Spleen (tissue), 11 donors: Measurements from ENCODE around the gene MED13L. TPM values are rescaled to one million over a fixed set of nuclear protein-coding genes. Genes with fewer than 3 reads are reported as not detected.

Experiments
- DNase-seq: peaks from one replicate; pipeline ENCODE4 v3.0.0-alpha.2; 2020
- H3K27ac ChIP-seq, 8 donors: fragments of 200-600 bp; sonication (generic) in 7 of 8; 1 replicate in 4 of 8; 2 replicates in 4 of 8; pipeline versions ENCODE4 v1.5.0 to v1.8.0; 2016 to 2021; ENCODE audit warnings: inconsistent platforms in 4 of 8, mild to moderate bottlenecking in 4 of 8, moderate library complexity in 1 of 8
- H3K27me3 ChIP-seq, 7 donors: fragments of 200-600 bp; sonication (generic) in 6 of 7; replicated peaks in 1 of 7; 1 replicate in 4 of 7; 2 replicates in 3 of 7; pipeline versions ENCODE4 v1.5.0 to v1.8.0; 2016 to 2021; ENCODE audit warnings: inconsistent platforms in 3 of 7, mild to moderate bottlenecking in 1 of 7
- H3K36me3 ChIP-seq, 6 donors: fragments of 200-600 bp; sonication (generic) in 5 of 6; 1 replicate in 4 of 6; 2 replicates in 2 of 6; pipeline versions ENCODE4 v1.5.0 to v1.8.0; 2016 to 2021; ENCODE audit warnings: inconsistent platforms in 2 of 6
- H3K4me1 ChIP-seq, 6 donors: fragments of 200-600 bp; sonication (generic) in 5 of 6; 1 replicate in 3 of 6; 2 replicates in 3 of 6; pipeline versions ENCODE4 v1.5.0 to v1.8.0; 2016 to 2021; ENCODE audit warnings: inconsistent platforms in 3 of 6
- H3K4me3 ChIP-seq, 8 donors: fragments of 200-600 bp; sonication (generic) in 7 of 8; 1 replicate in 4 of 8; 2 replicates in 4 of 8; pipeline versions ENCODE4 v1.5.0 to v1.8.0; 2016 to 2021; ENCODE audit warnings: inconsistent platforms in 4 of 8, mild to moderate bottlenecking in 4 of 8, moderate library complexity in 2 of 8
- H3K9me3 ChIP-seq, 8 donors: fragments of 200-600 bp; sonication (generic) in 7 of 8; 1 replicate in 4 of 8; 2 replicates in 4 of 8; pipeline versions ENCODE4 v1.5.0 to v1.8.0; 2016 to 2021; ENCODE audit warnings: inconsistent platforms in 4 of 8
- POLR2A ChIP-seq, 3 donors: fragments of 450-650 bp; IDR thresholded peaks; one replicate each; pipeline ENCODE4 v1.5.1; 2017; ENCODE audit warnings: antibody characterized with exemption in 3 of 3, mild to moderate bottlenecking in 1 of 3
- POLR2AphosphoS5 ChIP-seq, 3 donors: sonication (generic); formaldehyde crosslinking; IDR thresholded peaks; one replicate each; pipeline ENCODE4 v1.5.1; 2017; ENCODE audit warnings: antibody characterized with exemption in 3 of 3
- WGBS, 5 donors: extraction: QIAGEN DNeasy Blood & Tissue Kit in 3 of 5; methylation state at CpG; one replicate each; pipeline versions ENCODE4 v1.1.5 to v1.1.7; 2013 to 2018; 5-methylcytosine and 5-hydroxymethylcytosine counted together
- intact Hi-C: fragments of 100-400 bp; cut with DNase I; formaldehyde crosslinking; loops from one replicate; pipeline ENCODE4 v1.15.0; 2023; ENCODE audit warnings: low total_unique reads
- polyA plus RNA-seq, 3 donors: library from polyadenylated mRNA; stranded (reverse); fragments of 200-250 nt; gene quantifications; one replicate each; pipeline ENCODE4 v1.2.1, GENCODE V29; 2013
- total RNA-seq, 7 donors: library from RNA; depleted of rRNA in 3 of 7; stranded (reverse); fragments of >200 nt in 3 of 7; fragmentation: NEBNext Ultra II Directional in 4 of 7; extraction: Animal tissue kit (Norgen Biotek cat#: 25700) in 4 of 7; gene quantifications; one replicate each; pipeline versions ENCODE4 v1.1.0 to v1.2.1, GENCODE V29; 2016 to 2021
- TF ChIP-seq, protein P1 (sequence below), 11 experiments: fragments of 200-600 bp in 7 of 11; fragments of 450-650 bp in 4 of 11; sonication (generic) in 4 of 11; IDR thresholded peaks in 8 of 11; conservative IDR thresholded peaks in 3 of 11; 1 replicate in 7 of 11; 2 replicates in 4 of 11; pipeline versions ENCODE4 v1.4.0 to v1.8.0; 2016 to 2021; ENCODE audit warnings: antibody characterized with exemption in 11 of 11, inconsistent platforms in 4 of 11, mild to moderate bottlenecking in 1 of 11
- donor health status: healthy with polysubstance abuse.
- donor health status: DM: no; HTN: no; CAD: no; lungs with moderate emphysema.
- donor health status: DM: no; HTN: no; CAD: no.
- donor health status: Bipolar disorder and iron deficiency.
- donor health status: healthy.
- donor health status: DM: no; HTN: no; CAD: no.
- donor health status: DM: yes; HTN: yes; CAD: no.

The MED13L gene
- total and polyA plus RNA-seq, 10 donors = 13.4 to 255 (median 185) TPM

DNA sequence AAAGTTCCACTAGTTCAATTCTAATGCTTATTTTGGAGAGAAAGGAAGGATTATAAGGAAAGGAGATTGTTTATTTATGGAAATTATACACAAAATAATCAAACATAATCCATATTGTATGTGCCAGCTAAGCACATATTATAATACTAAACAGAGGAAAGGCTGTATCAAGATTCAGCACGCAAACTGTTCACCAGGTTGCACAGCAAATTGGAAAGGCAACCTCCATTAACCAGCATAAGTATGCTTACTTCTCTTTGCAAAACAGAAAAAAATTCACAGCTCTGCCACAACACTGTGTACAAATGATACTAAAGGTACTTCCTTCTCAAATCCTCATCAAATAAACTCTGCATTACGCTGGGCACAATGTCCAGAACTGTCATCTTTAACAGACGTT is 146.3 kb downstream of the MED13L start:
- DNase-seq = no peak
- intact Hi-C loops = no loop called here
- Histone ChIP-seq H3K4me1 (peaks cover 15 to 100% (median 77%) of the 10 kb centered on the region in 6 donors), H3K27me3 (no peaks in the 10 kb centered on the region), H3K27ac (no peak overlapping the region), H3K4me3 (no peak overlapping the region), H3K9me3 (no peaks in the 10 kb centered on the region), H3K36me3 (no peaks in the 10 kb centered on the region)
- WGBS, 5 donors = 83 to 90% (median 88%) methylated on average over 3 of the region's 3 CpGs
- TF ChIP-seq POLR2A (IDR thresholded peaks at IDR 0.05) = no peak
- TF ChIP-seq, protein P1, sequence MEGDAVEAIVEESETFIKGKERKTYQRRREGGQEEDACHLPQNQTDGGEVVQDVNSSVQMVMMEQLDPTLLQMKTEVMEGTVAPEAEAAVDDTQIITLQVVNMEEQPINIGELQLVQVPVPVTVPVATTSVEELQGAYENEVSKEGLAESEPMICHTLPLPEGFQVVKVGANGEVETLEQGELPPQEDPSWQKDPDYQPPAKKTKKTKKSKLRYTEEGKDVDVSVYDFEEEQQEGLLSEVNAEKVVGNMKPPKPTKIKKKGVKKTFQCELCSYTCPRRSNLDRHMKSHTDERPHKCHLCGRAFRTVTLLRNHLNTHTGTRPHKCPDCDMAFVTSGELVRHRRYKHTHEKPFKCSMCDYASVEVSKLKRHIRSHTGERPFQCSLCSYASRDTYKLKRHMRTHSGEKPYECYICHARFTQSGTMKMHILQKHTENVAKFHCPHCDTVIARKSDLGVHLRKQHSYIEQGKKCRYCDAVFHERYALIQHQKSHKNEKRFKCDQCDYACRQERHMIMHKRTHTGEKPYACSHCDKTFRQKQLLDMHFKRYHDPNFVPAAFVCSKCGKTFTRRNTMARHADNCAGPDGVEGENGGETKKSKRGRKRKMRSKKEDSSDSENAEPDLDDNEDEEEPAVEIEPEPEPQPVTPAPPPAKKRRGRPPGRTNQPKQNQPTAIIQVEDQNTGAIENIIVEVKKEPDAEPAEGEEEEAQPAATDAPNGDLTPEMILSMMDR (IDR thresholded peaks at IDR 0.05 in 8 of 11, conservative IDR thresholded peaks at IDR 0.05 in 3 of 11) = no peak
- TF ChIP-seq POLR2AphosphoS5 (IDR thresholded peaks at IDR 0.05) = no peak

DNA sequence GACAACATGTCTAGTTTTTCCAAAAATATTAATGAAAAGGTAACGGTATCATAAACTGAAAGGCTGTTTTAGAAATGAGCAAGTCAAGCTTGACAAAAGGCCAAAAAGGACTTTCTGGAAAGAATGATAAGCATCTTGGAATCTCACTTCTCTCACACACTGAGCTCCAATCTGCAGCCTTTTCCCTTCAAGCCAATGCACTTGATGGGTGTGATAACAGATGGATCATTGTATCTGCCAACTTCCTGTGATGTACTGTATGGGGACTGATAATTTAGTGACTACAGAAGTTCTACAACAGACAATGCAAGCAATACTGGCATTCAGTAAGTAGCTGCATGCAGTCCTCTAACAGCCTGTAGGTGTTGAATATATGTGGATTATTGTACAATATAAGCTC is 147.1 kb downstream of the MED13L start:
- Histone ChIP-seq H3K9me3 (no peaks in the 10 kb centered on the region), H3K27me3 (no peaks in the 10 kb centered on the region), H3K36me3 (no peaks in the 10 kb centered on the region), H3K4me1 (peaks cover 17 to 100% (median 80%) of the 10 kb centered on the region in 6 donors), H3K4me3 (no peak overlapping the region), H3K27ac (no peak overlapping the region)
- intact Hi-C loops = no loop called here
- no peak for DNase-seq
- WGBS, 5 donors = 43 to 73% (median 61%) methylated on average over 1 of the region's 1 CpG
- no peak for TF ChIP-seq POLR2AphosphoS5 (IDR thresholded peaks at IDR 0.05)
- TF ChIP-seq, protein P1 (IDR thresholded peaks at IDR 0.05 in 8 of 11, conservative IDR thresholded peaks at IDR 0.05 in 3 of 11) = no peak
- no peak for TF ChIP-seq POLR2A (IDR thresholded peaks at IDR 0.05)

DNA sequence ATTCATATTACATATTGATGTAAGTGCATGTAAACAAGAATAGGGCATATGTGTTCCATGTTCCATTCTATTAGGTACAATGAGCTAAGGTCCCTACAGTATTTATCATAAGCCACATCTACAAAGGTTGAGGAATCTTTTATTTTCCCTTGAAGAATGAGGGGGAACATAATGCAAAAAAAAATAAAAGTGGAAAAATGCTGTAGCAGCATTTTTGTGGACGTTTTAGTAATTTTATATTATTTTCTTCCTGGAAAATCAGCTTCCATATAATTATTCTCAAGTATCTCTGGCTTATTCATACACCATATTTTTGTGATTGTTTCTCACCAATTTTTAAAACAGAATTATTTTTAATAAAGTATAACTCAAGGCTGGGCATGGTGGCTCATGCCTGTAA is 148.7 kb downstream of the MED13L start:
- H3K36me3 ChIP-seq = no peaks in the 10 kb centered on the region
- TF ChIP-seq POLR2AphosphoS5 (IDR thresholded peaks at IDR 0.05) (no peak), POLR2A (IDR thresholded peaks at IDR 0.05) (no peak)
- TF ChIP-seq, protein P1 (IDR thresholded peaks at IDR 0.05 in 8 of 11, conservative IDR thresholded peaks at IDR 0.05 in 3 of 11) = no peak
- 70 to 84% (median 79%) methylated on average over 1 of the region's 1 CpG for WGBS, 5 donors
- H3K9me3 ChIP-seq = no peaks in the 10 kb centered on the region
- no peak overlapping the region for H3K4me3 ChIP-seq
- H3K27ac ChIP-seq = no peak overlapping the region
- peaks cover 13 to 100% (median 81%) of the 10 kb centered on the region in 6 donors for H3K4me1 ChIP-seq
- intact Hi-C loops = no loop called here
- DNase-seq = no peak
- H3K27me3 ChIP-seq = no peaks in the 10 kb centered on the region

DNA sequence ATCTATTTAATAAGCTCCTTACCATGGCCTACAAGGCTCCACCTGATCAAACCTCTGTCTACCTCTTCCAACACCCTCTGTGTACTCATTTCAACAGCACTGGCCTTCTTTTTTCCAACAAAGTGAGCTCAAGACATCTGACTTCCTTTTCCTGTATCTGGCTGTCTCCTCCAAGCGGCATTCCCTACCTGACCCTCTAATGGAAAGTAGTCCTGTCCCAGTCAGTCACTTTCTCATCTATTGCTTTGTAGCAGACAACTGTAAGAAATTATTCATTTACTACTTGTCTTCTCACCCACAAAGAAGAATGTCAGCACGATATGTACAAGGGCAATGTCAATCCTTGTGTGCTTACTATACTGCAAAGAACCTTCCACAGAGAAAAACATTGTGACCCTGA is 149.6 kb downstream of the MED13L start:
- Histone ChIP-seq H3K27ac (no peak overlapping the region), H3K36me3 (no peaks in the 10 kb centered on the region), H3K9me3 (no peaks in the 10 kb centered on the region), H3K4me1 (peaks cover 19 to 100% (median 81%) of the 10 kb centered on the region in 6 donors), H3K4me3 (no peak overlapping the region), H3K27me3 (no peaks in the 10 kb centered on the region)
- no peak for TF ChIP-seq POLR2A (IDR thresholded peaks at IDR 0.05)
- TF ChIP-seq, protein P1 (IDR thresholded peaks at IDR 0.05 in 8 of 11, conservative IDR thresholded peaks at IDR 0.05 in 3 of 11) = no peak
- no peak for TF ChIP-seq POLR2AphosphoS5 (IDR thresholded peaks at IDR 0.05)
- intact Hi-C loops = no loop called here
- WGBS, 5 donors = 65 to 78% (median 74%) methylated on average over 2 of the region's 2 CpGs
- no peak for DNase-seq
